GM12865 (cell line): ENCODE measurements around the gene PRR12.

ENCODE experiments used
- DNase-seq: peaks from one replicate; pipeline ENCODE4 v3.0.0; 2010; ENCODE audit warnings: low read depth
- H3K4me3 ChIP-seq: 2 replicates; pipeline ENCODE4 v1.5.1; 2011; ENCODE audit warnings: mild to moderate bottlenecking, low read depth, low read length, control low read depth
- TF ChIP-seq, protein P1 (sequence below): IDR thresholded peaks from 2 replicates; pipeline ENCODE4 v1.5.1; 2011; ENCODE audit warnings: low read length, control low read depth, low read depth, inconsistent platforms; ENCODE audit not compliant: insufficient read depth; ENCODE audit errors: missing control alignments

Gene PRR12

GRCh38 chr19:49643466-49643865, 52.5 kb downstream of the PRR12 start:
- peak overlapping the region; percentile 77 for H3K4me3 ChIP-seq
- peak; percentile 69 for DNase-seq

DNA sequence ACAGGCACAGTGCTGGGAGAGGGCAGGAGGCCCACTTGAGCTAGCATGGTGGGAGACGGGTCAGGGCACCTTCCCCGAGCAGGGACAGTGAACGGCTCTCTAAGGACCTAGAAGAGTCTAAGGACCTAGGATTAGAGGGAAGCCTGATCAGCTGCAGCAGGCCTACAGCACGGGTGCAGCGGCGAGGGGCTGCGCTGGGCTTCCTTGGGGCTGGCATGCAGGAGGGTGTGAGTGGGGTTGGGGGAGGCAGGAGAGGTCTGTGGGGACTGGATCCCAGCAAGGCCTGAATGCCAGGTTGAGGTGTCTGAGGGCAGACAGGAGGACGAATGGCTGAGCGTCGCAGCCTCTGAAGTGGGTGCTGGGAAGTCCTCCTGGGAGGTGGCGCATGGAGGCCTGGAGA, 54.6 kb downstream of the PRR12 start:
- no peak for DNase-seq
- TF ChIP-seq, protein P1, sequence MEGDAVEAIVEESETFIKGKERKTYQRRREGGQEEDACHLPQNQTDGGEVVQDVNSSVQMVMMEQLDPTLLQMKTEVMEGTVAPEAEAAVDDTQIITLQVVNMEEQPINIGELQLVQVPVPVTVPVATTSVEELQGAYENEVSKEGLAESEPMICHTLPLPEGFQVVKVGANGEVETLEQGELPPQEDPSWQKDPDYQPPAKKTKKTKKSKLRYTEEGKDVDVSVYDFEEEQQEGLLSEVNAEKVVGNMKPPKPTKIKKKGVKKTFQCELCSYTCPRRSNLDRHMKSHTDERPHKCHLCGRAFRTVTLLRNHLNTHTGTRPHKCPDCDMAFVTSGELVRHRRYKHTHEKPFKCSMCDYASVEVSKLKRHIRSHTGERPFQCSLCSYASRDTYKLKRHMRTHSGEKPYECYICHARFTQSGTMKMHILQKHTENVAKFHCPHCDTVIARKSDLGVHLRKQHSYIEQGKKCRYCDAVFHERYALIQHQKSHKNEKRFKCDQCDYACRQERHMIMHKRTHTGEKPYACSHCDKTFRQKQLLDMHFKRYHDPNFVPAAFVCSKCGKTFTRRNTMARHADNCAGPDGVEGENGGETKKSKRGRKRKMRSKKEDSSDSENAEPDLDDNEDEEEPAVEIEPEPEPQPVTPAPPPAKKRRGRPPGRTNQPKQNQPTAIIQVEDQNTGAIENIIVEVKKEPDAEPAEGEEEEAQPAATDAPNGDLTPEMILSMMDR: no peak
- H3K4me3 ChIP-seq: no peak overlapping the region

More at GRCh38 chr19:49643466-49643865, 52.5 kb downstream of the PRR12 start:
- TF ChIP-seq, protein P1: no peak

DNA sequence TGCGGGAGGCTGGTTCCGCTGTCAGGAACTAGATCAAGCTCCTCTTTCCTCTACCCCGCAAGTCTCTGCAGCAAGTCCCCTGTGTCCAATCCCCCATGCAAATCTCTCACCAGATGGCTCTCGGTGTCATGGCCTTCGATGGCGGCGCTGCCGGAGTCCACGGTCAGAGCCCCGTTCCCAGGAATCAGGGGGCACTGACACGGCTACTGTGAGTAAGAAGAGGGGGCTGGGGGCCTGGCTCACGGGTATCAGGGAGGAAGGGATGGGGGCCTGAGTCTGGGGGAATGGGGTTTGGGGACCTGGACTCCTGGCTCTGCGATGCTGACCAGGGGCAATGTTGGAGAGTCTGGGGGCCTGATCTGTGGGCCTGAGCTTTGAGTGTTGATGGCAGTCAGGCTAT, 55.0 kb downstream of the PRR12 start:
- TF ChIP-seq, protein P1: no peak
- DNase-seq: no peak
- H3K4me3 ChIP-seq: no peak overlapping the region

DNA sequence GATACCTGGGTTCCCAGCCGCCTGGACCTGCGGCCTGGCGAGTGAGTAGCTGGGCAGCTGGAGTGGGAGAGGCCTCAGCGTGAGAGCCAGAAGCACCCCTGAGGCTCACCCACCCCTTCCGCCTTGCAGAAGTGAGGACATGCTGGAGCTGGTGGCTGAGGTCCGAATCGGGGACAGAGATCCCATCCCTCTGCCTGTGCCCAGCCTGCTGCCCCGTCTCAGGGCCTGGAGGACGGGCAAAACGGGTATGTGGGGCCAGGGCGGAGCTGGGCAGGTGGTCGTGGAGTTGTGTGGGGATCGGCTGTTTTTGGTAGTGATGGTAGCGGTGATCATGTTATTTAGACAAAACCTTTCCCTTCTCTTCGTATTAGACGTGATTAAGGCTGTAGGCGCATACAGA, 55.6 kb downstream of the PRR12 start:
- no peak for DNase-seq
- TF ChIP-seq, protein P1: no peak
- no peak overlapping the region for H3K4me3 ChIP-seq

- H3K4me3 ChIP-seq: no peak overlapping the region
- TF ChIP-seq, protein P1: no peak
- DNase-seq: no peak
Measured at GRCh38 chr19:49651029-49651819, 60.2 kb downstream of the PRR12 start.

DNA sequence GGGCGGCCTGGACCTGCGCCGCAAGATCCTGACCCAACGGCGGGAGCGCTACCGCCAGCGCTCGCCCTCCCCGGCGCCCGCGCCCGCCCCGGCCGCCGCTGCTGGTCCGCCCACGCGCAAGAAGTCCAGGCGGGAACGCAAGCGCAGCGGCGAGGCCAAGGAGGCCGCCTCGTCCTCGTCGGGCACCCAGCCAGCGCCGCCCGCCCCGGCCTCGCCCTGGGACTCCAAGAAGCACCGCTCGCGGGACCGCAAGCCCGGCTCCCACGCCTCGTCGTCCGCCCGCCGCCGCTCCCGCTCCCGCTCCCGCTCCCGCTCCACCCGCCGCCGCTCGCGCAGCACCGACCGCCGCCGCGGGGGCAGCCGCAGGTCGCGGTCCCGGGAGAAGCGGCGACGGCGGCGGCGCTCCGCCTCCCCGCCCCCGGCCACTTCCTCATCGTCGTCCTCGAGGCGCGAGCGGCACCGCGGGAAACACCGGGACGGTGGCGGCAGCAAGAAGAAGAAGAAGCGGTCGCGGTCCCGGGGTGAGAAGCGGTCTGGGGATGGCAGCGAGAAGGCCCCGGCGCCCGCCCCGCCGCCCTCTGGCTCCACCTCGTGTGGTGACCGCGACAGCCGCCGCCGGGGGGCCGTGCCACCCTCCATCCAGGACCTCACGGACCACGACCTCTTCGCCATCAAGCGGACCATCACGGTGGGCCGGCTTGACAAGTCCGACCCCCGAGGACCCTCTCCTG, 61.0 kb downstream of the PRR12 start:
- H3K4me3 ChIP-seq: no peak overlapping the region
- TF ChIP-seq, protein P1: no peak
- DNase-seq: no peak
